Activated gamma-delta T cell (primary cell): ENCODE results near the gene IRF3.

Source experiments
- DNase-seq: peaks from one replicate; lab custom pipeline; 2025; lab: John Stamatoyannopoulos, UW

The IRF3 gene

GRCh38 chr19:49666120-49666444, 425 bp upstream of the IRF3 start:
- no peak for DNase-seq

- DNase-seq: no peak
These were observed 664 bp downstream of the IRF3 start for GRCh38 chr19:49665036-49665350.

- DNase-seq: peak; percentile 82
These were observed 1.3 kb downstream of the IRF3 start for GRCh38 chr19:49664171-49665035.

GRCh38 chr19:49663224-49663623, 2.4 kb downstream of the IRF3 start:
- DNase-seq: no peak

- DNase-seq: no peak
These were observed 3.6 kb downstream of the IRF3 start for GRCh38 chr19:49662011-49662410.

- no peak for DNase-seq
These were observed 5.2 kb downstream of the IRF3 start for GRCh38 chr19:49660338-49660961.

GRCh38 chr19:49658566-49659442, 6.9 kb downstream of the IRF3 start:
- DNase-seq: no peak

- no peak for DNase-seq
These were observed 7.5 kb downstream of the IRF3 start for GRCh38 chr19:49658139-49658517.

GRCh38 chr19:49657493-49658138, 8.0 kb downstream of the IRF3 start:
- DNase-seq: no peak

- DNase-seq: no peak
These were observed 9.1 kb downstream of the IRF3 start for GRCh38 chr19:49656456-49657109.

- no peak for DNase-seq
These were observed 9.8 kb downstream of the IRF3 start for GRCh38 chr19:49655570-49656455.

GRCh38 chr19:49654581-49654980, 11.1 kb downstream of the IRF3 start:
- no peak for DNase-seq

- DNase-seq: no peak
These were observed 12.2 kb downstream of the IRF3 start for GRCh38 chr19:49653466-49653806.

- DNase-seq: no peak
These were observed 12.8 kb downstream of the IRF3 start for GRCh38 chr19:49652551-49653465.

- no peak for DNase-seq
These were observed 13.7 kb downstream of the IRF3 start for GRCh38 chr19:49651820-49652550.

GRCh38 chr19:49651029-49651819, 14.4 kb downstream of the IRF3 start:
- DNase-seq: no peak

- DNase-seq: no peak
These were observed 19.1 kb downstream of the IRF3 start for GRCh38 chr19:49646586-49646985.

- no peak for DNase-seq
These were observed 19.7 kb downstream of the IRF3 start for GRCh38 chr19:49645995-49646394.
